Measurements from ENCODE around the gene PRKAG1. TPM values are rescaled to one million over a fixed set of nuclear protein-coding genes. Genes with fewer than 3 reads are reported as not detected.
A peak's percentile ranks its signal among the peaks of the same experiment; 100 is the strongest.

PRKAG1 gene
- total RNA-seq, 6 experiments from 2014 or later, result 24.8 to 36.2 (median 30.1) TPM

DNA sequence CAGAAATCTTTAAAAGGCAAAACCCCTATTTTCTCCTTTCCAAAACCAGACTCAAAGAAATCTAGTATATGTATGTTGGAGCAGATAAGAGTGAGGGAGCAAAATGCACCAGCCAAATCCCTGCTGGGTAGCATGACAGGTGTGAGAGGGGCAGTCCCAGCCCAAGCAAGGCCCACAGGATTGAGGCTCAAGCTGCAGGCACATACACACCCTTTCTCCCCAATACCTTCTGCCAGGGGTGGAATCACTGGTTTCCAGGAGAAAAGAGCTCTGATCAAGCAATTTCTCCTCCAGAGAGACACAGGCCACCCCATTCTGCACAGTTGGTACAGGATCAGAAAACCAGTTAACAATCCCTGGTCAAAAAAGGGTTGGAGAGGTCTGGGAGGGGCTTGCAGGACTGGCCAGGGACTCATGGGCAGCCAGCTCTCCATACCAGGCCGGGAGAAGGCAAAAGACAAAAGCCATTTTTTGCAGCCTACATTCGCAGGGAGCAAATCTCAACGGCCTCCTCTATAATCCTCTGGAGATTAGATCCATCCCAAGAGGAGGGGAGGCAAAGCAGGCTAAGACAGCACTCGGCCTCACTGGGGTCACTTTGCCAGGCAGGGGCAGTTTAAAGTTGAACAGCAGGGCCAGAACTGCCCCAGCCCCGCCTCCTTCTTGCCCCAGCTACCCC lies 39.9 kb upstream of the PRKAG1 start:
- TF ChIP-seq, protein P1, sequence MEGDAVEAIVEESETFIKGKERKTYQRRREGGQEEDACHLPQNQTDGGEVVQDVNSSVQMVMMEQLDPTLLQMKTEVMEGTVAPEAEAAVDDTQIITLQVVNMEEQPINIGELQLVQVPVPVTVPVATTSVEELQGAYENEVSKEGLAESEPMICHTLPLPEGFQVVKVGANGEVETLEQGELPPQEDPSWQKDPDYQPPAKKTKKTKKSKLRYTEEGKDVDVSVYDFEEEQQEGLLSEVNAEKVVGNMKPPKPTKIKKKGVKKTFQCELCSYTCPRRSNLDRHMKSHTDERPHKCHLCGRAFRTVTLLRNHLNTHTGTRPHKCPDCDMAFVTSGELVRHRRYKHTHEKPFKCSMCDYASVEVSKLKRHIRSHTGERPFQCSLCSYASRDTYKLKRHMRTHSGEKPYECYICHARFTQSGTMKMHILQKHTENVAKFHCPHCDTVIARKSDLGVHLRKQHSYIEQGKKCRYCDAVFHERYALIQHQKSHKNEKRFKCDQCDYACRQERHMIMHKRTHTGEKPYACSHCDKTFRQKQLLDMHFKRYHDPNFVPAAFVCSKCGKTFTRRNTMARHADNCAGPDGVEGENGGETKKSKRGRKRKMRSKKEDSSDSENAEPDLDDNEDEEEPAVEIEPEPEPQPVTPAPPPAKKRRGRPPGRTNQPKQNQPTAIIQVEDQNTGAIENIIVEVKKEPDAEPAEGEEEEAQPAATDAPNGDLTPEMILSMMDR (IDR thresholded peaks at IDR 0.05), result no peak
- Histone ChIP-seq H3K4me1 (peaks cover 0 to 48% (median 14%) of the 10 kb centered on the region in 4 donors), H3K36me3 (peaks cover 0 to 16% (median 6%) of the 10 kb centered on the region in 4 donors), H3K27ac (peak overlapping the region in 2 of 3 donors; percentile 97 to 98), H3K27me3 (no peaks in the 10 kb centered on the region), H3K9me3 (no peaks in the 10 kb centered on the region), H3K4me3 (peak overlapping the region; percentile 94 to 99 (median 95))
- ATAC-seq (no peak), DNase-seq (no peak)
- intact Hi-C loops (cut with DNase I), result no loop called here
- WGBS (ENCODE audit: insufficient coverage, low coverage, low lambda C conversion rate, missing lambda C conversion rate), result 0% methylated on average over 2 of the region's 5 CpGs

GRCh38 chr12:49057888-49058287 lies 39.3 kb upstream of the PRKAG1 start:
- Histone ChIP-seq H3K9me3 (no peaks in the 10 kb centered on the region), H3K27me3 (no peaks in the 10 kb centered on the region), H3K36me3 (peaks cover 0 to 22% (median 10%) of the 10 kb centered on the region in 4 donors), H3K27ac (peak overlapping the region in 1 of 3 donors; percentile 47), H3K4me1 (peaks cover 0 to 48% (median 14%) of the 10 kb centered on the region in 4 donors), H3K4me3 (peak overlapping the region; percentile 94 to 99 (median 95))
- intact Hi-C loops (cut with DNase I), result no loop called here
- peak in 1 of 3 donors; percentile 49 for DNase-seq
- 7% methylated on average over 3 of the region's 4 CpGs for WGBS (ENCODE audit: insufficient coverage, low coverage, low lambda C conversion rate, missing lambda C conversion rate)
- no peak for ATAC-seq
- no peak for TF ChIP-seq POLR2A (IDR thresholded peaks at IDR 0.05)
- TF ChIP-seq, protein P1 (IDR thresholded peaks at IDR 0.05), result no peak

- H3K27ac ChIP-seq, result peak overlapping the region in 2 of 3 donors; percentile 25 to 47
- peaks cover 0 to 31% (median 14%) of the 10 kb centered on the region in 4 donors for H3K36me3 ChIP-seq
- peaks cover 0 to 43% (median 14%) of the 10 kb centered on the region in 4 donors for H3K4me1 ChIP-seq
- H3K9me3 ChIP-seq, result no peaks in the 10 kb centered on the region
- intact Hi-C loops (cut with DNase I), result no loop called here
- DNase-seq (peak in 1 of 3 donors; percentile 72), ATAC-seq (peak; percentile 54 to 70 (median 58))
- no peak for TF ChIP-seq POLR2A (IDR thresholded peaks at IDR 0.05)
- TF ChIP-seq, protein P1 (IDR thresholded peaks at IDR 0.05), result no peak
- H3K27me3 ChIP-seq, result no peaks in the 10 kb centered on the region
- WGBS (ENCODE audit: insufficient coverage, low coverage, low lambda C conversion rate, missing lambda C conversion rate), result 36% methylated on average over 7 of the region's 7 CpGs
- no peak overlapping the region for H3K4me3 ChIP-seq
These were observed 37.6 kb upstream of the PRKAG1 start for GRCh38 chr12:49055978-49056754.

- peaks cover 5 to 42% (median 21%) of the 10 kb centered on the region in 4 donors for H3K36me3 ChIP-seq
- no peaks in the 10 kb centered on the region for H3K27me3 ChIP-seq
- H3K9me3 ChIP-seq, result no peaks in the 10 kb centered on the region
- H3K4me1 ChIP-seq, result peaks cover 0 to 42% (median 14%) of the 10 kb centered on the region in 4 donors
- intact Hi-C loops (cut with DNase I), result no loop called here
- ATAC-seq, result no peak
- no peak for DNase-seq
- H3K27ac ChIP-seq, result peak overlapping the region in 1 of 3 donors; percentile 4
- WGBS (ENCODE audit: insufficient coverage, low coverage, low lambda C conversion rate, missing lambda C conversion rate), result 36% methylated on average over 4 of the region's 4 CpGs
- no peak overlapping the region for H3K4me3 ChIP-seq
- no peak for TF ChIP-seq POLR2A (IDR thresholded peaks at IDR 0.05)
- TF ChIP-seq, protein P1 (IDR thresholded peaks at IDR 0.05), result no peak
These were observed 36.5 kb upstream of the PRKAG1 start for GRCh38 chr12:49055092-49055491.
